HG02642 (cell line): ENCODE results near the gene KIF16B.
A peak's percentile ranks its signal among the peaks of the same experiment; 100 is the strongest.

Experiments used
- ATAC-seq: cut with Tn5 transposase; IDR thresholded peaks from one replicate; pipeline ENCODE4 v1.9.1; 2021; ENCODE audit warnings: mild to moderate bottlenecking; ENCODE audit not compliant: unreplicated experiment, poor library complexity

KIF16B gene

GRCh38 chr20:16407251-16408067 lies 165.8 kb downstream of the KIF16B start:
- ATAC-seq = no peak

GRCh38 chr20:16405254-16405653 lies 168.0 kb downstream of the KIF16B start:
- ATAC-seq = no peak

- no peak for ATAC-seq
Measured at GRCh38 chr20:16404640-16405039, 168.6 kb downstream of the KIF16B start.

- ATAC-seq = no peak
Measured at GRCh38 chr20:16404171-16404570, 169.1 kb downstream of the KIF16B start.

- no peak for ATAC-seq
Measured at GRCh38 chr20:16400234-16400633, 173.0 kb downstream of the KIF16B start.

- ATAC-seq = no peak
Measured at GRCh38 chr20:16399801-16400200, 173.4 kb downstream of the KIF16B start.

- no peak for ATAC-seq
Measured at GRCh38 chr20:16397086-16397485, 176.2 kb downstream of the KIF16B start.

GRCh38 chr20:16395366-16395765 lies 177.9 kb downstream of the KIF16B start:
- ATAC-seq = no peak

- no peak for ATAC-seq
Measured at GRCh38 chr20:16394784-16395183, 178.5 kb downstream of the KIF16B start.

GRCh38 chr20:16393836-16394235 lies 179.4 kb downstream of the KIF16B start:
- no peak for ATAC-seq

- ATAC-seq = no peak
Measured at GRCh38 chr20:16393297-16393696, 180.0 kb downstream of the KIF16B start.

- ATAC-seq = peak; percentile 94
Measured at GRCh38 chr20:16392346-16392745, 180.9 kb downstream of the KIF16B start.

GRCh38 chr20:16390991-16391390 lies 182.3 kb downstream of the KIF16B start:
- no peak for ATAC-seq

- no peak for ATAC-seq
Measured at GRCh38 chr20:16388731-16389130, 184.5 kb downstream of the KIF16B start.

- ATAC-seq = no peak
Measured at GRCh38 chr20:16387666-16388065, 185.6 kb downstream of the KIF16B start.

GRCh38 chr20:16385891-16386290 lies 187.4 kb downstream of the KIF16B start:
- no peak for ATAC-seq

GRCh38 chr20:16385462-16385861 lies 187.8 kb downstream of the KIF16B start:
- no peak for ATAC-seq

GRCh38 chr20:16381444-16381843 lies 191.8 kb downstream of the KIF16B start:
- no peak for ATAC-seq

GRCh38 chr20:16378712-16379370 lies 194.4 kb downstream of the KIF16B start:
- no peak for ATAC-seq

- ATAC-seq = no peak
Measured at GRCh38 chr20:16378122-16378521, 195.1 kb downstream of the KIF16B start.

- no peak for ATAC-seq
Measured at GRCh38 chr20:16369441-16369840, 203.8 kb downstream of the KIF16B start.
